ENCODE results near the gene YWHAH.

Gene YWHAH

GRCh38 chr22:31951194-31952093 lies 7.1 kb downstream of the YWHAH start:
- peak overlapping the region; percentile 9 for H3K4me3 Mint-ChIP-seq
- no peaks in the 10 kb centered on the region for H3K27me3 Mint-ChIP-seq
- no peaks in the 10 kb centered on the region for H3K9me3 Mint-ChIP-seq
- ATAC-seq (peak; percentile 83), DNase-seq (no peak)
- peaks cover 65% of the 10 kb centered on the region for H3K36me3 Mint-ChIP-seq (ENCODE audit: low read depth)
- H3K4me1 Mint-ChIP-seq: peaks cover 70% of the 10 kb centered on the region
- H3K27ac Mint-ChIP-seq: peak overlapping the region; percentile 68

DNA sequence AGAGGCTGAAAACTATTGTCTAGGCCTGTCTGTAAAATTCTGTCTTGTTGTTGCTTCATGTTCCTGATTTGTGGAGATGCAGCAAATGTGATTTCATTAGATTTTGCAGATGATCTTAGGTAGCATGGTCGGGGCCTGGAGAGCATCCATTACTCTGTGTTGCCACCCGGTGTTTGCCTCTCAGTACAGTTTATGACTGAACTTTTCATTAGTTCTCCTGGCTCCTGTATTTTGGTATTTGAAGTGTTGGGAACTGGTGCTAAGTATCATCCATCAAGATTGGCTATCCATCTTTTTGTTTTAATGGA lies 7.7 kb downstream of the YWHAH start:
- Mint-ChIP-seq H3K27ac (peak overlapping the region; percentile 68), H3K36me3 (ENCODE audit: low read depth) (peaks cover 69% of the 10 kb centered on the region), H3K27me3 (no peaks in the 10 kb centered on the region), H3K9me3 (no peaks in the 10 kb centered on the region), H3K4me3 (peak overlapping the region; percentile 9), H3K4me1 (peaks cover 72% of the 10 kb centered on the region)
- no peak for DNase-seq
- ATAC-seq: no peak

DNA sequence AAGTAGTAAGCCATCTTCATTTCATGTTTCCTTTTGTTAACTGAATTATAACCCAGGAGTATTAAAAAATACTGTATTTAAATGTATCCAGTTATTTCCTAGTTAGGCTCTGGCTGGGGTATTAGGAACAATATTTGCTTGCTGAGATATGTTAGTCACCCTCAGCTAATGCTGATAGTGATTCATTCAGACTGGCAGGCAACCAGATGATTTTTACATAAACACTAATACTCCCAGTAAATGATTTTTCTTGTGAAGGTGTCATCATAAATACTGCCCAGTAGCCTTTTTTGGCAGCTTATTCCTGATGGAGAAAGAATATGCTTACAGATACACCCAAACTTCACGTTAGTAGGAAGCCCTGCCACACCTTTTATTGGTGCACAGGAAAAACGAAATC lies 8.1 kb downstream of the YWHAH start:
- ATAC-seq: no peak
- peaks cover 69% of the 10 kb centered on the region for H3K36me3 Mint-ChIP-seq (ENCODE audit: low read depth)
- H3K4me3 Mint-ChIP-seq: no peak overlapping the region

DNA sequence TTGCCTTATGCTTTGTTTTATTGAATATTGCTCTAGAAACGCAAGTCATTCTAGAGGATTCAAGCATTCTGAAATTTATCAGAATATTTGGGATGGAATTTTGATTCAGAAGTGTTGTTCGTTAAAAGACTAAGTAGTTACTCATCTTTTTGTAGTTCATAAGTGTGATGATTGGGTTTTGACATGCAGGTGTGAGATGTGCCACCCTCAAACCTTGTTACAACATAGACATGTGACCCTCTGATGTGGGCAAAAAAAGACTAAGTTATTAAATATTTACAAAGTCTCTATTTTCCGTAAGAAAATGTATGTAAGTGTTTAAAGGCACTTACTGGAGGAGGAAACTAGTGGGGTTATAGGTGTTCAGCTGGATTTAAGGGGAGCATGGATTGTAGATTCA lies 8.9 kb downstream of the YWHAH start:
- Mint-ChIP-seq H3K27me3 (no peaks in the 10 kb centered on the region), H3K4me3 (no peak overlapping the region), H3K27ac (peak overlapping the region; percentile 13), H3K36me3 (ENCODE audit: low read depth) (peaks cover 67% of the 10 kb centered on the region), H3K9me3 (no peaks in the 10 kb centered on the region), H3K4me1 (peaks cover 66% of the 10 kb centered on the region)
- DNase-seq (no peak), ATAC-seq (no peak)

More for the DNA sequence above, 8.1 kb downstream of the YWHAH start:
- Mint-ChIP-seq H3K27me3 (no peaks in the 10 kb centered on the region), H3K9me3 (no peaks in the 10 kb centered on the region), H3K27ac (no peak overlapping the region), H3K4me1 (peaks cover 68% of the 10 kb centered on the region)
- no peak for DNase-seq

DNA sequence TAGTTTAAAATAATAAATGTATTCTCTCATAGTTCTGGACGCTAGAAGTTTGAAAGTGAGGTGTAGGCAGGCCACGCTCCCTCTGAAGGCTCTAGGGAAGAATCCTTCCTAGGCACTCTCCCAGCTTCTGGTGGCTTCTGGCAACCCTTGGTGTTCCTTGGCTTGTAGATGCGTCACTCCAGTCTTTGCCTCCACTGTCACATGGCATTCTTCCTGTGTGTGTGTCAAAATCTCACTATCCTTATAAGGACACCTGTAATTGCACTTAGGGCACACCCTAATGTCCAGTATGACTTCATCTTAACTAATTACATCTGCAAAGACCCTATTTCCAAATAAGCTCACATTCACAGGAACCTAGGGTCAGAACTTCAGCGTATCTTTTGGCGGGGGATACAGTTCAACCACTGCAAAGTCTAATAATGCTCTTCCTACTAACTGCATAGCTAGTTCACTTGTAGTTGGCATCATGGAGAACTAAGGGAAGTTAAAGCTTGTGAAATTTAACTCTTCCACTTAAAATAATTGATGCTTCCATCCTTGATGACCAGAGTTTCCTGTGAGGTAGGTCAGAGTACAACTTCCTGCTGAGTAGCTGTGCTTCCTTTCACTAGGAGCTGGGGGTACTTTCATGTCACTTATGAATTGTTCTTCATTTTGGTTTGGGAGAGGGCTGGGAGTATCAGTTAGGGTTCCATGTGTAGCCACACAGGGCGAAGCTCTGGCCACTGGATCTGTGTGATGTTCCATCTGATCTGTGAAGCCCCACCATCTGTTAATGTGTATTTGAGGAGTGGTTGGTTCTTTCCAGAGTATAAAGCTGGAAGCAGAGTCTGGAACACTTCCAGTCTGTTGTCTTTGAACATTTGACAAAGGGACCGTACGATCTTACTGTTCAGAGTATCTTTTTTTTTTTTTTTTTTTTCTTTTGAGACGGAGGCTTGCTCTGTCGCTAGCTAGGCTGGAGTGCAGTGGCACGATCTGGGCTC lies 10.5 kb downstream of the YWHAH start:
- ATAC-seq: no peak

GRCh38 chr22:31956360-31956759 lies 12.0 kb downstream of the YWHAH start:
- DNase-seq (no peak), ATAC-seq (no peak)
- no peaks in the 10 kb centered on the region for H3K9me3 Mint-ChIP-seq
- peaks cover 58% of the 10 kb centered on the region for H3K4me1 Mint-ChIP-seq
- no peak overlapping the region for H3K4me3 Mint-ChIP-seq
- H3K27me3 Mint-ChIP-seq: no peaks in the 10 kb centered on the region
- H3K27ac Mint-ChIP-seq: no peak overlapping the region
- H3K36me3 Mint-ChIP-seq (ENCODE audit: low read depth): peaks cover 48% of the 10 kb centered on the region

More for the DNA sequence above, 10.5 kb downstream of the YWHAH start:
- no peaks in the 10 kb centered on the region for H3K27me3 Mint-ChIP-seq
- peaks cover 56% of the 10 kb centered on the region for H3K36me3 Mint-ChIP-seq (ENCODE audit: low read depth)
- no peak for DNase-seq
- H3K27ac Mint-ChIP-seq: peak overlapping the region; percentile 34
- H3K9me3 Mint-ChIP-seq: no peaks in the 10 kb centered on the region
- no peak overlapping the region for H3K4me3 Mint-ChIP-seq
- peaks cover 71% of the 10 kb centered on the region for H3K4me1 Mint-ChIP-seq

DNA sequence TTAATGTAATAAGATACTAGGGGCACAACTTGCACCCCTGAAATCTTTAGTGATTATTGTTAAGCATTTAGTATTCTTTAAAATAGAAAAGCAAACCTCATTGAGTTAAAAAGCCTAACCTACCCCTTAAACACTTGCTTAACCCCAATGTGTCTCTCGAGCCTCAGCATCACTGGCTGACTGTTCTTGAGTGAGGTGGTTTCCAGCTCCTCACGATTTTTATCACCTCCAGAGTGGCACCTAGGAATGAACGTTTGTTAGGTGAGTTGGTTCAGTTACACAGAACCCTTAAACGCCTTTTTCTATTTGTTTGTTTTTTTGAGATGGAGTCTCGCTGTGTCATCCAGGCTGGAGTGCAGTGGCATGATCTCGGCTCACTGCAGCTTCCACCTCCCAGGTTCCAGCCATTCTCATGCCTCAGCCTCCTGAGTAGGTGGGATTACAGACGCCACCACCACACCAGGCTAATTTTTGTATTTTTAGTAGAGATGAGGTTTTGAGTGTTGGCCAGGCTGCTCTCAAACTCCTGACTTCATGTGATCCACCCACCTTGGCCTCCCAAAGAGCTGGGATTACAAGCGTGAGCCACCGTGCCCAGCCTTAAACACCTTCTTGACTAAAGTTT lies 13.7 kb downstream of the YWHAH start:
- peaks cover 38% of the 10 kb centered on the region for H3K36me3 Mint-ChIP-seq (ENCODE audit: low read depth)
- DNase-seq: no peak

DNA sequence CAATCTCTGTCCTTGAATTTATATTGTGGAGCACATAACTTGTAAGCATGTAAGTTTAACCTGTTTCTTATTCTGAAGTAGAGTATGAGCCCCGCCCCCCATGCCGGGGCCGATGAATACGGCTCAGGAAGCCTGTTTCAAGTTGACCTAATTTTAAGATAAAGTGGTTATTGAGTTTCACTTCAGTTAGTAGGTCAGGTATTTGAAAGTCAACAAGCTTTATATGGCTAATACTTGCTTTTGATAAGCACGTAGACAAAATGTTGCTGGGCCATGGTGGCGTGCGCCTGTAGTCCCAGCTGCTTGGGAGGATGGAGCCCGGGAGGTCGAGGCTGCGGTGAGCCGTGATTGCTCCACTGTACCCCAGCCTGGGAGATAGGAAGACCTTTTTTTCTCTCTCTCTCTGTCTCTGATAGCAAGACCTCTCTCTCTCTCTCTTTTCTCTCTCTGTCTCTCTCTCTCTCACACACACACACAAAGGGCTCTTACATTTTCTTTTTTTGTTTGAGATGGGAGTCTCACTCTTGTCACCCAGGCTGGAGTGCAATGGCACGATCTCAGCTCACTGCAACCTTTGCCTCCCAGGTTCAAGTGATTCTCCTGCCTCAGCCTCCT lies 14.4 kb downstream of the YWHAH start:
- Mint-ChIP-seq H3K9me3 (no peaks in the 10 kb centered on the region), H3K27ac (no peak overlapping the region)
- ATAC-seq: no peak

More for the DNA sequence above, 13.7 kb downstream of the YWHAH start:
- Mint-ChIP-seq H3K27ac (no peak overlapping the region), H3K27me3 (no peaks in the 10 kb centered on the region), H3K9me3 (no peaks in the 10 kb centered on the region), H3K4me3 (no peak overlapping the region), H3K4me1 (peaks cover 41% of the 10 kb centered on the region)
- no peak for ATAC-seq

DNA sequence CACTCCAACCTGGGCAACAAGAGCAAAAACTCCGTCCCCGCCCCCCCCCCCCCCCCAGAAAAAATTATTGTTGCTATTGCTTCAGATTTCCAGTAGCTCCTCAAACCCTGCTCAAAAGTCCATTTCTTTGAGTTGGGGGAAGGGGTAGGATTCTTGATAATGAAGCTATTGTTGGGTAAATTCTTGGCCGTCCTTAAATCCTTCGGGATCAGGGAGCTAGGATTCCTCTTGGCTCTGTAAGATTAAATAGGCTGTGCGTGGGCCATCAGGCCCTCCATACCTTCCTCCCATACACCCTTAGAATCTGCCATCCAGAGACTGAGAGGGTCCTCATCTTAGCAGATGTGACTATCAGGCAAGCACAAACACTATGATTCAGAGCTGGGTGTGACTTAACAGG lies 16.4 kb downstream of the YWHAH start:
- Mint-ChIP-seq H3K4me1 (peaks cover 17% of the 10 kb centered on the region), H3K9me3 (no peaks in the 10 kb centered on the region), H3K27me3 (no peaks in the 10 kb centered on the region), H3K4me3 (no peak overlapping the region), H3K36me3 (ENCODE audit: low read depth) (peaks cover 18% of the 10 kb centered on the region), H3K27ac (no peak overlapping the region)
- ATAC-seq (no peak), DNase-seq (no peak)

More for the DNA sequence above, 14.4 kb downstream of the YWHAH start:
- Mint-ChIP-seq H3K4me1 (peaks cover 34% of the 10 kb centered on the region), H3K36me3 (ENCODE audit: low read depth) (peaks cover 31% of the 10 kb centered on the region), H3K27me3 (no peaks in the 10 kb centered on the region), H3K4me3 (no peak overlapping the region)
- DNase-seq: no peak

DNA sequence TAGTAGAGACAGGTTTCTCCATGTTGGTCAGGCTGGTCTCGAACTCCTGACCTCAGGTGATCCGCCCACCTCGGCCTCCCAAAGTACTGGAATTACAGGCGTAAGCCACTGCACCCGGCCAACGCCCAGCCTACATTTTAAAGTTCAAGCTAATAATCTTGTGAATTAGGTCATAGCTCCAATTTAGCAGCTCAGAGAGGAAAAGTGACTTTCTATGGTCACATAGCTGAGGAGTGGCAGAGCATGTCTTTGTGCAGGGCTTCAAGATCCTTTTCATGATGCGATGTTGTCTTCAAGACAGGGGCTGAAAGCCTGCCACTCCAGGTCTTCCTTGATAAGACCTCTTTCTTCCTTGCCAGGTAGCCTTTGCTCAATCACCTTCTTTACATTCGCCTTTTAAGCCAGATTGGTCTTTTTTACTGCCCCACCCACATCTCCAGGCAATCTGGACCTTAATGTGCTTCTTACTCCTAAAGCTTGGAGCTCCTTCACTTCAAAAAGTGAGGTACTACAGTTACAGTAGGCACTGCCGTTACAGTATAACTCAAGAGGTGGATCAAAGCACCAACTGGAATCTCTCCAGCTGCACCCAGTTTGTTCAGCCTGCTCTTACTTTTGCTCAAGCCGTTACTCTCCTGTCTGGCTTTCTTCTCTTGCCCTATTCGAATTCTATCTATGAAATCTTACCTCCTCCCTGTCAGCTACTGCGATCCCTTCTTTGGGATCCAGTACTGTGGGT lies 18.2 kb downstream of the YWHAH start:
- H3K4me1 Mint-ChIP-seq: peaks cover 7% of the 10 kb centered on the region
- DNase-seq: no peak
- H3K4me3 Mint-ChIP-seq: no peak overlapping the region
- H3K27ac Mint-ChIP-seq: no peak overlapping the region
- H3K36me3 Mint-ChIP-seq (ENCODE audit: low read depth): peaks cover 2% of the 10 kb centered on the region
- H3K9me3 Mint-ChIP-seq: no peaks in the 10 kb centered on the region
- ATAC-seq: no peak
- H3K27me3 Mint-ChIP-seq: no peaks in the 10 kb centered on the region

DNA sequence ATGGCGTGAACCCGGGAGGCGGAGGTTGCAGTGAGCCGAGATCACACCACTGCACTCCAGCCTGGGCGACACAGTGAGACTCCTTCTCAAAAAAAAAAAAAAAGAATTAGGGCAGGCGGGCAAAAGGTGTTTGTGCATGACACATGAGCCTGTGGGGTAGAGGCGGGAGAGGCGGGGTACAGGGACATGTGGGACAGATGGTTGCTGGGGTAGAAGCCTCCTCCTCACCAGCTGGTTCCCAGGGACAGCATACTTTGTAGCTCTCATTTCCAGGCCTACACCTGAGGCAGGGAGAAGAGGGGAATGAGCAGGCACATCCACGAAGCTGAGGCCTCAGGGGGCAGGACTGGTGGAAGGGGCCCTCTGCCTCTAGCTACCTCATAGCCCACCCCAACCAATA lies 23.7 kb downstream of the YWHAH start:
- Mint-ChIP-seq H3K4me3 (no peak overlapping the region), H3K9me3 (no peaks in the 10 kb centered on the region), H3K27ac (no peak overlapping the region), H3K36me3 (ENCODE audit: low read depth) (no peaks in the 10 kb centered on the region), H3K27me3 (no peaks in the 10 kb centered on the region), H3K4me1 (peaks cover 10% of the 10 kb centered on the region)
- no peak for DNase-seq
- no peak for ATAC-seq

- Mint-ChIP-seq H3K4me3 (peak overlapping the region; percentile 70), H3K36me3 (ENCODE audit: low read depth) (no peaks in the 10 kb centered on the region), H3K27me3 (no peaks in the 10 kb centered on the region), H3K4me1 (peaks cover 10% of the 10 kb centered on the region), H3K9me3 (no peaks in the 10 kb centered on the region), H3K27ac (no peak overlapping the region)
- ATAC-seq (peak; percentile 71), DNase-seq (peak; percentile 65)
Observed at GRCh38 chr22:31969789-31970489, 25.6 kb downstream of the YWHAH start.
